AG04450 (cell line): ENCODE measurements around the gene FAAP100. TPM values are rescaled to one million over a fixed set of nuclear protein-coding genes. Genes with fewer than 3 reads are reported as not detected.

Experiments used
- CTCF ChIA-PET: fragments of 300-600, 350-600 bp; formaldehyde crosslinking; extraction: SDS; loops from one replicate; lab custom pipeline; 2022; ENCODE audit warnings: antibody characterized with exemption, inconsistent platforms; lab: Charles Lee
- POLR2A ChIA-PET: fragments of 350-600 bp; formaldehyde crosslinking; extraction: SDS; loops from one replicate; lab custom pipeline; 2021; ENCODE audit warnings: antibody characterized with exemption, inconsistent platforms; lab: Yijun Ruan, JAX
- DNase-seq: peaks from one replicate; pipeline ENCODE4 v3.0.0-alpha.2; 2011; ENCODE audit warnings: low read depth, low spot score
- H3K27ac ChIP-seq: one replicate; pipeline ENCODE4 v1.5.1; 2012; ENCODE audit warnings: low read depth, low read length, control low read depth
- H3K27me3 ChIP-seq: one replicate; pipeline ENCODE4 v1.6.0; 2012; ENCODE audit warnings: low read length; ENCODE audit not compliant: control insufficient read depth, insufficient read depth
- H3K4me3 ChIP-seq: 2 replicates; pipeline ENCODE4 v1.5.1; 2011; ENCODE audit warnings: mild to moderate bottlenecking, low read depth, low read length, control low read depth
- H3K9me3 ChIP-seq: 2 replicates; pipeline ENCODE4 v1.5.1; 2012; ENCODE audit warnings: low read length; ENCODE audit not compliant: control insufficient read depth, insufficient read depth
- polyA plus RNA-seq: library from polyadenylated mRNA; depleted of rRNA; stranded (reverse); fragments of >200 nt; gene quantifications from 2 replicates; pipeline ENCODE4 v1.2.3, GENCODE V29; 2011
- TF ChIP-seq, protein P1 (sequence below): IDR thresholded peaks from 2 replicates; pipeline ENCODE4 v1.5.1; 2011; ENCODE audit warnings: low read depth, low read length, control low read depth, inconsistent platforms

The FAAP100 gene
- polyA plus RNA-seq, 1 experiment = 5.3 TPM

DNA sequence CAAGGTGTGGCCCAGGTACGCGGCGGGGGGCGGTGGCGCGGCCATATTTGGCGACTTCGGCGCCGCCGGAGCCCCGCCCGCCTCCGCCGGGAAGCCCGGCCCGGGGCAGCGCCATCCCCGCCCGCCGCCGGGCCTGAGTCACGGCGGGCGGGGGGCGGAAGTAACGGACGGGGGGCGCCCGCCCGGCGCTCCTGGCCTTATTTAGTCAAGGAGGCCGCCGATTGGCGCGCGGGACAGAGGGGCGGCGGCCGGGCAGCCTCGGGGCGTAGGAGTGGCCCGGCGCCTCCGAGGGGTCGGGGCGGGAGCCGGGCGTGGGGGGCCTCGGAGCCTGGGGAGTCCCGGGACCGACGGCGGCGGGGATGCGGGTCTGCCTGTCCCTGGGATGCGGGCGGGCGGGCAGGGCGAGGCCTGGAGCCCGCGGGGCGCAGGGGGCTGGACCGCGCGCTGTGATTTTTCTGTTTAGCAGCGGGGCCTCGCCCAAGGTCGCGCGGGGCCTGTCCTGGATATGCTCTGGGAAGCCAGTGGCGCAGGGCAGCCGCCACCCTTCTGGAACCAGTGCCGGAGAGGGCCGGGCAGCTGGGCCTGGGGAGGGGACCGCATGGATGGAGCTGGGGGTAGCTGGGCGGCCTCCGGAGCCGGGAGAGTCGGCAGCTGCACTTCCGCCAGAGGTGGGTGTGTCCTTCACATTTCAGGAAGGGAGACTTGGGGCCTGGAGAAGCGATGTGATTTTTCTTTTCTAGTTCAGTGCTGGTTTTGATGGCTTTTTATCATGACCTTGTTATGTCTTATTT is 37.2 kb downstream of the FAAP100 start:
- Histone ChIP-seq H3K4me3 (peak overlapping the region; percentile 83), H3K27ac (peak overlapping the region; percentile 98), H3K27me3 (no peaks in the 10 kb centered on the region), H3K9me3 (no peaks in the 10 kb centered on the region; the same call in 1 of the 2 replicates)
- POLR2A ChIA-PET = interaction anchor here (0.5 to 0.9 kb wide), 3 partner anchors 117 to 1248 kb away, joined by 3 to 4 read pairs (median 4); partner anchors contain the start of gene BAHCC1
- DNase-seq = no peak
- TF ChIP-seq, protein P1, sequence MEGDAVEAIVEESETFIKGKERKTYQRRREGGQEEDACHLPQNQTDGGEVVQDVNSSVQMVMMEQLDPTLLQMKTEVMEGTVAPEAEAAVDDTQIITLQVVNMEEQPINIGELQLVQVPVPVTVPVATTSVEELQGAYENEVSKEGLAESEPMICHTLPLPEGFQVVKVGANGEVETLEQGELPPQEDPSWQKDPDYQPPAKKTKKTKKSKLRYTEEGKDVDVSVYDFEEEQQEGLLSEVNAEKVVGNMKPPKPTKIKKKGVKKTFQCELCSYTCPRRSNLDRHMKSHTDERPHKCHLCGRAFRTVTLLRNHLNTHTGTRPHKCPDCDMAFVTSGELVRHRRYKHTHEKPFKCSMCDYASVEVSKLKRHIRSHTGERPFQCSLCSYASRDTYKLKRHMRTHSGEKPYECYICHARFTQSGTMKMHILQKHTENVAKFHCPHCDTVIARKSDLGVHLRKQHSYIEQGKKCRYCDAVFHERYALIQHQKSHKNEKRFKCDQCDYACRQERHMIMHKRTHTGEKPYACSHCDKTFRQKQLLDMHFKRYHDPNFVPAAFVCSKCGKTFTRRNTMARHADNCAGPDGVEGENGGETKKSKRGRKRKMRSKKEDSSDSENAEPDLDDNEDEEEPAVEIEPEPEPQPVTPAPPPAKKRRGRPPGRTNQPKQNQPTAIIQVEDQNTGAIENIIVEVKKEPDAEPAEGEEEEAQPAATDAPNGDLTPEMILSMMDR = no peak
- CTCF ChIA-PET = interaction anchor here (0.5 kb wide), 1 partner anchor 16 kb away, joined by 9 read pairs; no protein-coding TSS in a partner anchor

DNA sequence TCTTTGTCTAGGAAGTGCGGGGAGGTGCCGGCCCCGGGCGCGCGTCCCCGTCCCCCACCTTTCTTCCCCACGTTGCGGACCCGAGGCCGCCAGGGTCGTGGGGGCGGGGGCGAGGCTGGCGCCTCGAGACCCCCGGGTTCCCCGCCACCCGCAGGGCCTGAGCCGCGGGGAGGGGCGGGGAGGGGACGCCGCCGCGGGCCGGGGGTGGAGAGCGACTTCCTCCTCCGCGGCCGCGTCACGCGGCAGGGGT is 37.7 kb downstream of the FAAP100 start:
- no peaks in the 10 kb centered on the region for H3K27me3 ChIP-seq
- TF ChIP-seq, protein P1 = no peak
- H3K4me3 ChIP-seq = peak overlapping the region; percentile 63
- no peaks in the 10 kb centered on the region; the same call in 1 of the 2 replicates for H3K9me3 ChIP-seq
- DNase-seq = no peak
- ChIA-PET POLR2A (interaction anchor here (2.0 kb wide), 1 partner anchor 22 kb away, joined by 5 read pairs; no protein-coding TSS in a partner anchor), CTCF (no interaction called here)
- H3K27ac ChIP-seq = peak overlapping the region; percentile 98

DNA sequence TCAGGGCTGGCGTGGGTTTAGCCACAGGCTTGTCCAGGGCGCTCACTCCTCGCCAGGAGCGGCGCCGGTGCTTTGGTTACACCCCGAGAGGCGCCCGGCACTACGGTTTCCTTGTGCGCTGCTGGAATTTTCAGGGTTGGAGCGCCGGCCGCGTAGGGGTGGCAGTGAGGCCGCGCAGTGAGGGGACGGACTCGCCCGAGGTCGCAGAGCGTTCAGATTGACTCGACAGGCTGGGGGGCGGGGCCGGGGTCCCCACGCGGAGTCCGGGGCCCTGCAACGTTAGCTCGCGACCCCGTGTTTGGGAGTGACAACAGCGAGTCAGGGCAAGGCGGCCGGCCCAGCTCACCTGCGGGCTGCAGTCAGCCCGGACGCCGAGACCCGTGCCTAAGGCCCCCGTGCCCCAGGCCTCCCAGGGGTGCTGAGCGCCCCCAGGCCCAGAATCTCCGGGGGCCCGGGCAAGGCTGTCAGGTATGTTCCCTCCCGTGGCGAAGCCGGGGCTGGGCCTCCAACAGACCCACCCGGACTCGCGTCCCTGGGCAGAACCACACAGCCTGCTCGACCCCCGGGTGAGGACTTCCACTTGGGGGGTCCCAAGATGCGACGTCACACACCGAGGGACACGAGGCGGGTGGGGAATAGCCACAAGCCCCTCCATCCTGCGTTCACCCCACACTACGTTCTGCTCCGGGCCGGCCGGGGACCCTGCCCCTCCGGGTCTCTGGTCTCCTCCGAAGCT is 38.2 kb downstream of the FAAP100 start:
- Histone ChIP-seq H3K27me3 (no peaks in the 10 kb centered on the region), H3K4me3 (peak overlapping the region; percentile 63), H3K27ac (peak overlapping the region; percentile 98), H3K9me3 (no peaks in the 10 kb centered on the region; the same call in 1 of the 2 replicates)
- no peak for DNase-seq
- ChIA-PET CTCF (no interaction called here), POLR2A (interaction anchor here (1.6 to 3.4 kb wide), 4 partner anchors 12 to 119 kb away, joined by 5 to 25 read pairs (median 9); partner anchors contain the start of gene BAHCC1)
- TF ChIP-seq, protein P1 = no peak

DNA sequence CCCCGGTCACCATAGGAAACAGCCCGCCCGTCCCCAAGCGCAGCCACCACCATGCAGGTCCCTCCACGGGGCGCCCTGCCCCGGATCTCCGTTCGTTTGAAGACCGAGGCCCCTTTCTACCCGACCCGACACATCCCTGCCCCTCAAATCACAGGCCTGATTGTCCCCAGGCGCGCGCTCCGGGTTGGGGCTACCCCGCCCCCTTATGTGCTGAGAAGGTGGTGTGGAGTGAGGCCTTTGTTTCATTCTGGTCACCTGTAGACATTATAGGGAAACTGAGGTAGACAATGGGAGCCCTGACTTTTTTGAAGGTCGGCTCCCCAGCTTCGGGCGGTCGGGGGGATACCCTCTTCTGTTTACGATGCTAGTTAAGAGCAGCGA is 38.8 kb downstream of the FAAP100 start:
- ChIA-PET POLR2A (interaction anchor here (0.6 to 3.4 kb wide), 6 partner anchors 11 to 118 kb away, joined by 4 to 25 read pairs (median 9); partner anchors contain the start of genes BAHCC1 and FAAP100), CTCF (no interaction called here)
- peak overlapping the region; percentile 98 for H3K27ac ChIP-seq
- no peaks in the 10 kb centered on the region for H3K27me3 ChIP-seq
- peak overlapping the region; percentile 63 for H3K4me3 ChIP-seq
- H3K9me3 ChIP-seq = no peaks in the 10 kb centered on the region; the same call in 1 of the 2 replicates
- TF ChIP-seq, protein P1 = no peak
- no peak for DNase-seq
